Neuronal stem cell (in vitro differentiated cells): Measurements from ENCODE around the gene DCHS1.

Experiments
- DNase-seq: peaks from one replicate; pipeline ENCODE4 v3.0.0-alpha.2; 2013; ENCODE audit warnings: low spot score
- H2AFZ ChIP-seq: one replicate; pipeline ENCODE4 v1.6.1; 2013; ENCODE audit warnings: mild to moderate bottlenecking, low read length, inconsistent platforms
- H2AK5ac ChIP-seq: 2 replicates; pipeline ENCODE4 v1.6.1; 2013; ENCODE audit warnings: low read depth, mild to moderate bottlenecking, inconsistent platforms, low read length, moderate library complexity, mixed read lengths
- H2BK120ac ChIP-seq: 2 replicates; pipeline ENCODE4 v1.6.1; 2013; ENCODE audit warnings: low read depth, mild to moderate bottlenecking, inconsistent platforms, low read length, moderate library complexity, mixed read lengths
- H2BK12ac ChIP-seq: one replicate; pipeline ENCODE4 v1.6.1; 2013; ENCODE audit warnings: low read length, inconsistent platforms
- H2BK15ac ChIP-seq: 2 replicates; pipeline ENCODE4 v1.6.1; 2013; ENCODE audit warnings: mild to moderate bottlenecking, low read length, inconsistent platforms, mixed read lengths
- H2BK5ac ChIP-seq: one replicate; pipeline ENCODE4 v1.6.1; 2013; ENCODE audit warnings: inconsistent platforms, mild to moderate bottlenecking, low read length, moderate library complexity
- H3K14ac ChIP-seq: one replicate; pipeline ENCODE4 v1.6.1; 2013; ENCODE audit warnings: low read length, inconsistent platforms
- H3K18ac ChIP-seq: 2 replicates; pipeline ENCODE4 v1.6.1; 2013; ENCODE audit warnings: low read length, inconsistent platforms
- H3K23ac ChIP-seq: 2 replicates; pipeline ENCODE4 v1.6.1; 2013; ENCODE audit warnings: low read depth, mild to moderate bottlenecking, mixed read lengths, low read length, inconsistent platforms; ENCODE audit not compliant: poor library complexity
- H3K27ac ChIP-seq: replicated peaks from 3 replicates; pipeline ENCODE4 v1.5.1; 2013; ENCODE audit warnings: low read length, inconsistent platforms
- H3K27me3 ChIP-seq, 3 experiments: 2 replicates each; pipeline ENCODE4 v1.6.1; 2013; ENCODE audit warnings: low read length in 3 of 3, mild to moderate bottlenecking in 2 of 3, inconsistent platforms in 1 of 3, low read depth in 1 of 3, mixed read lengths in 1 of 3, moderate library complexity in 1 of 3; ENCODE audit not compliant: control insufficient read depth in 3 of 3, insufficient read depth in 3 of 3
- H3K36me3 ChIP-seq, 2 donors: replicated peaks in 1 of 2; 2 replicates each; pipeline ENCODE4 v1.6.1; 2013; ENCODE audit warnings: low read length in 2 of 2; ENCODE audit not compliant: control insufficient read depth in 2 of 2, insufficient read depth in 2 of 2
- H3K4ac ChIP-seq: 2 replicates; pipeline ENCODE4 v1.6.1; 2013; ENCODE audit warnings: inconsistent platforms, mild to moderate bottlenecking, low read length, moderate library complexity
- H3K4me1 ChIP-seq, 2 donors: 1 replicate in 1 of 2; 2 replicates in 1 of 2; pipeline ENCODE4 v1.6.1; 2013; ENCODE audit warnings: low read length in 2 of 2, low read depth in 1 of 2; ENCODE audit not compliant: control insufficient read depth in 2 of 2, insufficient read depth in 1 of 2
- H3K4me2 ChIP-seq: one replicate; pipeline ENCODE4 v1.6.1; 2013; ENCODE audit warnings: mild to moderate bottlenecking, low read length, inconsistent platforms; ENCODE audit not compliant: insufficient read depth, poor library complexity, severe bottlenecking
- H3K4me3 ChIP-seq, 2 donors: 2 replicates each; pipeline ENCODE4 v1.5.1; 2013; ENCODE audit warnings: low read length in 2 of 2, mild to moderate bottlenecking in 2 of 2, inconsistent platforms in 1 of 2, moderate library complexity in 1 of 2
- H3K79me1 ChIP-seq: one replicate; pipeline ENCODE4 v1.6.1; 2013; ENCODE audit warnings: low read depth, mild to moderate bottlenecking, inconsistent platforms, low read length, moderate library complexity
- H3K9ac ChIP-seq: one replicate; pipeline ENCODE4 v1.6.1; 2013; ENCODE audit warnings: mild to moderate bottlenecking, low read depth, low read length, inconsistent platforms; ENCODE audit not compliant: poor library complexity
- H3K9me3 ChIP-seq, 2 donors: replicated peaks in 1 of 2; 2 replicates each; pipeline versions ENCODE3 to v1.6.1; 2013; ENCODE audit warnings: low read length in 2 of 2, mild to moderate bottlenecking in 2 of 2, inconsistent platforms in 1 of 2, low read depth in 1 of 2, mixed read lengths in 1 of 2, moderate library complexity in 1 of 2; ENCODE audit not compliant: control insufficient read depth in 2 of 2, insufficient read depth in 1 of 2
- H4K8ac ChIP-seq: one replicate; pipeline ENCODE4 v1.6.1; 2013; ENCODE audit warnings: low read depth, mild to moderate bottlenecking, inconsistent platforms, low read length, moderate library complexity
- H4K91ac ChIP-seq: one replicate; pipeline ENCODE4 v1.6.1; 2013; ENCODE audit warnings: low read length, low read depth, mild to moderate bottlenecking, inconsistent platforms; ENCODE audit not compliant: poor library complexity
- WGBS, 2 donors: extraction: QIAGEN DNeasy Blood & Tissue Kit; methylation state at CpG; one replicate each; pipeline ENCODE4 v1.1.7; 2013; ENCODE audit warnings: missing lambda C conversion rate in 2 of 2, mixed read lengths in 1 of 2; ENCODE audit not compliant: insufficient read length in 2 of 2, insufficient replicate concordance in 1 of 2; ENCODE audit errors: extremely low coverage in 2 of 2; 5-methylcytosine and 5-hydroxymethylcytosine counted together

DCHS1 gene

GRCh38 chr11:6663794-6664469, 8.3 kb upstream of the DCHS1 start:
- H3K9me3 ChIP-seq = no peaks in the 10 kb centered on the region

GRCh38 chr11:6660712-6661111, 5.1 kb upstream of the DCHS1 start:
- no peak overlapping the region for H3K18ac ChIP-seq
- H2BK12ac ChIP-seq = no peak overlapping the region
- no peak overlapping the region for H2AK5ac ChIP-seq
- H2AFZ ChIP-seq = no peak overlapping the region
- no peak overlapping the region for H4K91ac ChIP-seq
- no peaks in the 10 kb centered on the region for H3K79me1 ChIP-seq
- WGBS, 2 donors = no CpG with 5 or more reads among the region's 3 CpGs
- H3K4me3 ChIP-seq = no peak overlapping the region
- no peak overlapping the region for H2BK120ac ChIP-seq
- no peak overlapping the region for H3K9ac ChIP-seq
- H3K27ac ChIP-seq = no peak overlapping the region
- H3K9me3 ChIP-seq = no peaks in the 10 kb centered on the region
- no peak overlapping the region for H3K4ac ChIP-seq
- DNase-seq = no peak
- H3K36me3 ChIP-seq = no peaks in the 10 kb centered on the region
- no peak overlapping the region for H2BK5ac ChIP-seq
- H2BK15ac ChIP-seq = no peak overlapping the region
- H3K23ac ChIP-seq = no peak overlapping the region
- H3K27me3 ChIP-seq = peaks cover 0 to 16% (median 3%) of the 10 kb centered on the region in 3 experiments
- H3K4me1 ChIP-seq = peaks cover 5 to 11% of the 10 kb centered on the region in 2 donors
- H4K8ac ChIP-seq = no peak overlapping the region
- H3K4me2 ChIP-seq = no peak overlapping the region
- no peak overlapping the region for H3K14ac ChIP-seq

More at GRCh38 chr11:6663794-6664469, 8.3 kb upstream of the DCHS1 start:
- no peak overlapping the region for H3K4me2 ChIP-seq
- WGBS, 2 donors = no CpG with 5 or more reads among the region's 3 CpGs
- no peak overlapping the region for H4K91ac ChIP-seq
- no peak overlapping the region for H2AFZ ChIP-seq
- H3K36me3 ChIP-seq = no peaks in the 10 kb centered on the region
- H3K9ac ChIP-seq = no peak overlapping the region
- H3K14ac ChIP-seq = no peak overlapping the region
- no peaks in the 10 kb centered on the region for H3K27me3 ChIP-seq
- H3K4me1 ChIP-seq = peaks cover 2% of the 10 kb centered on the region in 2 donors
- no peak overlapping the region for H3K18ac ChIP-seq
- H2BK5ac ChIP-seq = no peak overlapping the region
- H3K4ac ChIP-seq = no peak overlapping the region
- H4K8ac ChIP-seq = no peak overlapping the region
- no peak overlapping the region for H3K27ac ChIP-seq
- no peak overlapping the region for H3K23ac ChIP-seq
- no peak for DNase-seq
- H2BK12ac ChIP-seq = no peak overlapping the region
- H2AK5ac ChIP-seq = no peak overlapping the region
- no peak overlapping the region for H2BK120ac ChIP-seq
- H3K4me3 ChIP-seq = no peak overlapping the region
- H2BK15ac ChIP-seq = no peak overlapping the region
- H3K79me1 ChIP-seq = no peaks in the 10 kb centered on the region

- Histone ChIP-seq H2BK15ac (no peak overlapping the region), H3K4me1 (peaks cover 8 to 21% of the 10 kb centered on the region in 2 donors), H2BK5ac (no peak overlapping the region), H3K27ac (no peak overlapping the region), H3K23ac (no peak overlapping the region), H3K18ac (no peak overlapping the region), H3K27me3 (peaks cover 0 to 25% (median 3%) of the 10 kb centered on the region in 3 experiments), H4K91ac (no peak overlapping the region), H3K14ac (no peak overlapping the region), H3K36me3 (peaks cover 0 to 8% of the 10 kb centered on the region in 2 donors), H4K8ac (no peak overlapping the region), H2BK12ac (no peak overlapping the region), H3K9ac (no peak overlapping the region), H3K4me2 (no peak overlapping the region), H2AK5ac (no peak overlapping the region), H2BK120ac (no peak overlapping the region), H3K9me3 (no peaks in the 10 kb centered on the region), H2AFZ (no peak overlapping the region), H3K4ac (no peak overlapping the region), H3K79me1 (no peaks in the 10 kb centered on the region), H3K4me3 (no peak overlapping the region)
- no peak for DNase-seq
These were observed 3.0 kb upstream of the DCHS1 start for GRCh38 chr11:6658647-6659046.

- Histone ChIP-seq H2AK5ac (no peak overlapping the region), H3K4me3 (no peak overlapping the region), H3K4ac (no peak overlapping the region), H2BK15ac (no peak overlapping the region), H3K4me2 (no peak overlapping the region), H2BK120ac (no peak overlapping the region), H3K79me1 (no peaks in the 10 kb centered on the region), H3K9ac (no peak overlapping the region), H2BK5ac (no peak overlapping the region), H3K9me3 (no peaks in the 10 kb centered on the region), H4K8ac (no peak overlapping the region), H3K27me3 (peaks cover 0 to 27% (median 3%) of the 10 kb centered on the region in 3 experiments), H3K18ac (no peak overlapping the region), H2AFZ (no peak overlapping the region), H2BK12ac (no peak overlapping the region), H4K91ac (no peak overlapping the region), H3K14ac (no peak overlapping the region), H3K36me3 (peaks cover 0 to 19% of the 10 kb centered on the region in 2 donors), H3K4me1 (peaks cover 8 to 19% of the 10 kb centered on the region in 2 donors), H3K23ac (no peak overlapping the region), H3K27ac (no peak overlapping the region)
- no peak for DNase-seq
- no CpG with 5 or more reads among the region's 1 CpG for WGBS, 2 donors
These were observed 1.7 kb upstream of the DCHS1 start for GRCh38 chr11:6657346-6657745.
